Measurements from ENCODE around the gene THAP4.

Gene THAP4

GRCh38 chr2:241562269-241562891 is 74.6 kb downstream of the THAP4 start:
- Mint-ChIP-seq H3K4me3 (no peak overlapping the region), H3K4me1 (no peaks in the 10 kb centered on the region), H3K9me3 (no peaks in the 10 kb centered on the region), H3K36me3 (no peaks in the 10 kb centered on the region), H3K27ac (no peak overlapping the region)
- no peak for ATAC-seq
- DNase-seq (ENCODE audit: low spot score in 2 of 2) = no peak

DNA sequence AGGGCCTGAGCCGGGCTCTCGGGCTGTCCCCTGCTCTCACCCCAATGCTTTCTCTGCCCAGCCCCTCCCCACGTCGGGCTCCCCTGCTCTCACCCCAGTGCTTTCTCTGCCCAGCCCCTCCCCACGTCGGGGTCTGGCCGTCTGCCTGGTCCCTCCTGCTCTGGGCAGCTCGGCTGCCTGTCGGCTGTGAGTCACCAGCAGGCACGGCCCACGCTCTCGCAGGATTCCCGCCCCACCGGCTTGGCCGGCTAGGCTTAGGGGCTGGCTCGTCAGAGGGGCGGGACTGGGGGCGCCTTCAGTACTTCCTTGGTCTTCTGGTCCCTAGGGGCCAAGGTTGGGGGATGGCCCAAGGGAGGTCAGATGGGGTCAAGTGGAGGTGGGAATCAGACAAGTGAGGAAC is 75.1 kb downstream of the THAP4 start:
- H3K9me3 Mint-ChIP-seq = no peaks in the 10 kb centered on the region
- no peak overlapping the region for H3K27ac Mint-ChIP-seq
- H3K36me3 Mint-ChIP-seq = no peaks in the 10 kb centered on the region
- H3K4me3 Mint-ChIP-seq = no peak overlapping the region
- no peak for ATAC-seq
- H3K4me1 Mint-ChIP-seq = no peaks in the 10 kb centered on the region
- DNase-seq (ENCODE audit: low spot score in 2 of 2) = no peak

DNA sequence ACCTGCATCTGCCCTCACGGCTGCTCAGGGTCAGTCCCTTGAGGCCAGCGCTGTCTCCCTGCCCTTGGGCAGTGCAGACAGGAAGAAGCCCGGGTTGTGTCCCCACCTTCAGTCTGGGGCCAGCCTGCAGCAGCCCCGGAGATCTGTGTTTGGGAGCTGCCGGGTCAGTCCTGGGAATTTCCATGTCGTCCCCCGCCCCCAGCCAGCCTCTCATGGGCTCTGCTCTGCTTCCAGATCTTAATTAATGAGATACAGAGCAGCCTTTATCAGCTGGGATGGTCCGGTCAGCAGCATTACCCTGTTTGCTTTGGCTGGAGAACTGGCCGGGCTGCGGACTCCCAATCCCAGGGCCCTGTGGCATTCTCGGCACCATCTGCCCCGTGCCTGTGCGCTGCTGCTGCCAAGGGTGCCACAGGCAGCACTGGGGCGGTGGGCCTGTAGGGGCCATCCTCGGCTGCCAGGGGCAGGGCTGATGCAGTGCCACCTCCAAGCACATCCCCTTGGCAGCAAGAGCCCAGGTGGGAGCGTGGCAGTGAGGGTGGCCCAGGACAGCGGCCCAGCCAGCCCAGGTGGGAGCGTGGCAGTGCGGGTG is 76.0 kb downstream of the THAP4 start:
- Mint-ChIP-seq H3K4me1 (no peaks in the 10 kb centered on the region), H3K9me3 (no peaks in the 10 kb centered on the region), H3K4me3 (no peak overlapping the region), H3K27ac (no peak overlapping the region), H3K36me3 (no peaks in the 10 kb centered on the region)
- DNase-seq (ENCODE audit: low spot score in 2 of 2) (no peak), ATAC-seq (no peak)

GRCh38 chr2:241560162-241560882 is 76.6 kb downstream of the THAP4 start:
- no peak for DNase-seq (ENCODE audit: low spot score in 2 of 2)
- no peak overlapping the region for H3K27ac Mint-ChIP-seq
- H3K36me3 Mint-ChIP-seq = no peaks in the 10 kb centered on the region
- no peaks in the 10 kb centered on the region for H3K9me3 Mint-ChIP-seq
- peak overlapping the region; percentile 51 for H3K4me3 Mint-ChIP-seq
- no peak for ATAC-seq
- H3K4me1 Mint-ChIP-seq = no peaks in the 10 kb centered on the region

GRCh38 chr2:241559323-241560161 is 77.4 kb downstream of the THAP4 start:
- Mint-ChIP-seq H3K9me3 (no peaks in the 10 kb centered on the region), H3K4me3 (peak overlapping the region; percentile 51), H3K27ac (no peak overlapping the region), H3K4me1 (no peaks in the 10 kb centered on the region), H3K36me3 (no peaks in the 10 kb centered on the region)
- ATAC-seq = peak; percentile 43
- no peak for DNase-seq (ENCODE audit: low spot score in 2 of 2)

- no peak for ATAC-seq
- Mint-ChIP-seq H3K9me3 (no peaks in the 10 kb centered on the region), H3K4me1 (no peaks in the 10 kb centered on the region), H3K4me3 (peak within 1 kb of the TSS; percentile 57), H3K27ac (no peak within 1 kb of the TSS), H3K36me3 (no peaks in the 10 kb centered on the region)
- DNase-seq (ENCODE audit: low spot score in 2 of 2) = no peak
These were observed 78.2 kb downstream of the THAP4 start, which contains the start of gene BOK for GRCh38 chr2:241558532-241559322. TSS of gene BOK (plus strand) at chr2:241558745. CDS start at chr2:241559484, 739 bp downstream.

DNA sequence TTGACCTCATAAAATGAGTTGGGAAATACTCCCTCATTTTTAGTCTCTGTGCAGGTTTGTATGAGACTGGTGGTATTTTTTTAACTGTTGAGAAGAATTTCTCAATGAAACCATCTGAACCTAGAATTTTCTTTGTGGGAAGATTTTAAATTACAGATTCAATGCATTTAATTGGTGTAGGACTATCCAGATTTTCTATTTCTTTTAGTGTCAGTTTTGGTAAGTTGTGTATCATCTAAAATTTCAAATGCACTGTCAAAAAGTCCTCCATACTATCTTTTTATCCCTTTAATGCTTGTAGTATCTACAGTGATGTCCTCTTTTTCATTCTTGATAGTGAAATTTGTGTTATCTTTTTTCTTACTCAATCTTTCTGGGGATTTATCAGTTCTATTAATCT is 80.2 kb downstream of the THAP4 start:
- H3K4me1 Mint-ChIP-seq = no peaks in the 10 kb centered on the region
- DNase-seq (ENCODE audit: low spot score in 2 of 2) (no peak), ATAC-seq (no peak)
- no peak overlapping the region for H3K4me3 Mint-ChIP-seq
- H3K9me3 Mint-ChIP-seq = no peaks in the 10 kb centered on the region
- H3K36me3 Mint-ChIP-seq = no peaks in the 10 kb centered on the region
- no peak overlapping the region for H3K27ac Mint-ChIP-seq

GRCh38 chr2:241555711-241556110 is 81.2 kb downstream of the THAP4 start:
- ATAC-seq (no peak), DNase-seq (ENCODE audit: low spot score in 2 of 2) (no peak)
- no peaks in the 10 kb centered on the region for H3K36me3 Mint-ChIP-seq
- H3K4me1 Mint-ChIP-seq = no peaks in the 10 kb centered on the region
- H3K4me3 Mint-ChIP-seq = no peak overlapping the region
- no peaks in the 10 kb centered on the region for H3K9me3 Mint-ChIP-seq
- H3K27ac Mint-ChIP-seq = no peak overlapping the region

- DNase-seq (ENCODE audit: low spot score in 2 of 2) (no peak), ATAC-seq (no peak)
- Mint-ChIP-seq H3K36me3 (no peaks in the 10 kb centered on the region), H3K9me3 (no peaks in the 10 kb centered on the region), H3K4me1 (no peaks in the 10 kb centered on the region), H3K4me3 (no peak overlapping the region), H3K27ac (no peak overlapping the region)
These were observed 82.2 kb downstream of the THAP4 start for GRCh38 chr2:241554610-241555322.

DNA sequence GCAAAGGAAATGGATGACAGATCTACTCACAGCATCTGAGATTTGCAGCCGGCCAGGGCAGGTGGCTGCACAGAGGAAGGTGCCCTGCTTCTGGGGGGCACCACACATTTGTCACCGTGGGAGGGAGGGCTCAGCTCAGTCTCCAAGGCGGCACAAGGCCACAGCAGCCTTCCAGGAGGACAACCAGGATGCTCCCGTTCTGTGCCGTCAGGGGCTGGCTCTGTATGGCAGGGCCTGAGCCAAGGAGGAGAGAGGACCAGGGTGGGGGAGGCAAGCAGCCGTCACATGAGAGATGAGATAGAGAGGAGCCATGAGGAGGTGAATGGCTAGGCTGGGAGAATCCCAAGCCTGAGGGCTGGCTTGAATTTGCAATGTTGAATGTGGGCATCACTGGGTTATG is 83.0 kb downstream of the THAP4 start:
- H3K27ac Mint-ChIP-seq = no peak overlapping the region
- no peak overlapping the region for H3K4me3 Mint-ChIP-seq
- H3K9me3 Mint-ChIP-seq = no peaks in the 10 kb centered on the region
- ATAC-seq (no peak), DNase-seq (ENCODE audit: low spot score in 2 of 2) (no peak)
- H3K36me3 Mint-ChIP-seq = no peaks in the 10 kb centered on the region
- no peaks in the 10 kb centered on the region for H3K4me1 Mint-ChIP-seq

- H3K4me3 Mint-ChIP-seq = no peak overlapping the region
- DNase-seq (ENCODE audit: low spot score in 2 of 2) (no peak), ATAC-seq (no peak)
- H3K27ac Mint-ChIP-seq = no peak overlapping the region
- no peaks in the 10 kb centered on the region for H3K36me3 Mint-ChIP-seq
- no peaks in the 10 kb centered on the region for H3K9me3 Mint-ChIP-seq
- H3K4me1 Mint-ChIP-seq = no peaks in the 10 kb centered on the region
These were observed 83.5 kb downstream of the THAP4 start for GRCh38 chr2:241553512-241553830.

DNA sequence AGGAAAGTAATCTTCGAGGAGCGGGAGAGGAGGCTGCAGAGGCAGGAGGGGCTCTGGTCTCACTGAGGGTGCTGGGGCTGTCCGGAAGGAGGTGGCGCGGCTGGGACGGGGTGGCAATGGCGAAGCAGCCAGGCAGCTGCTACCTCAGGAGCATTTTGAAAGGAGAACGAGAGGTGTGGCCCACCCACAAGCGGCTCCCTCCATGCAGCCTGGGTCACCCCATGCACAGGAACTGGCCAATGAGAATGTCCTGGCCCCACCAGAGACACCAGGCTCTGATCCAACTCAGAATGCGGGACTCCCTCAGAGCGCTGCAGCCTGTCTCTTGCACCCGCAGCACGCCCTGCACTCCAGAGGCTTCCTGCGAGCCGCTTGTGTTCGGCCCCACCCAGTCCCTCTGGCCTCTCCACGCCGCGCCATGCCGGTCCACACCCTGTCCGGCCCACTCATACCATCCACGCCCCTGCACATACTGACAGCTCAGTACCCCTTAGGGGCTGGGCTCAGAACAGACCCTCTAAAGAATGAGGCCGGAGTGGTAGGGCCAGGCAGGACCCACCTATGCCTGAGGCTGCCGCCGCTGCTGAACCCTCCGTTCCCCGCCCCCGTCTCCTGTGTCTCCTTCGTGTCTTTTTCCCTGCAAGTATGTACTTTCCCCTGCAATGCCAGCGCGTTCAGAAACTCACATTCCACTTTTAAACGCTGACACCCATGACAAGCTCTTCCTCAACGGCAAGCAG is 84.8 kb downstream of the THAP4 start:
- Mint-ChIP-seq H3K9me3 (no peaks in the 10 kb centered on the region), H3K27ac (no peak overlapping the region), H3K4me1 (no peaks in the 10 kb centered on the region), H3K36me3 (no peaks in the 10 kb centered on the region), H3K4me3 (no peak overlapping the region)
- DNase-seq (ENCODE audit: low spot score in 2 of 2) (no peak), ATAC-seq (no peak)

DNA sequence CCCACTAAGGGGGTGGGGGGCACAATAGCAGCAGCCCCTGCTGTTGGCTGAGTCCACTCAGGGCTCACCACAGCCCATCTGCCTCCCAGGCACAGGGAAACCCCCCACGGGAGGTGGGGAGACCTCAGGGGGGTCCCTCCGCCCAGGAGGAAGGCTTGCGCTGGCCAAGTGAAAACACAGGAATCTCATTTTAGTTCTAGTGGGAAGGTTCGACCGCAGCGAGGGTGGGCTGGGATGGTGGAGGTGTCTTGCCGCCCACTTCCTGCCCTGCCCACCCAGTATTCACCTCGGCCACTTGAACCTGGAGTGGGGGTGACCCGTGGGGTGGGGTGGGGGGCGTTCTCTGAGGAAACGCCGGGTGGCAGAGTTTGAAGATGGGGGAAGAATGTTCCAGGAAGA is 85.4 kb downstream of the THAP4 start:
- no peak overlapping the region for H3K27ac Mint-ChIP-seq
- H3K9me3 Mint-ChIP-seq = no peaks in the 10 kb centered on the region
- DNase-seq (ENCODE audit: low spot score in 2 of 2) (no peak), ATAC-seq (no peak)
- no peaks in the 10 kb centered on the region for H3K4me1 Mint-ChIP-seq
- H3K4me3 Mint-ChIP-seq = no peak overlapping the region
- H3K36me3 Mint-ChIP-seq = no peaks in the 10 kb centered on the region

Data from stimulated activated effector memory CD8-positive, alpha-beta T cell treated with anti-CD3 and anti-CD28 coated beads, Interleukin-12 subunit alpha, Interleukin-12 subunit beta, amount 100 ng/mL, for 72 hours (primary cell).